Measurements from ENCODE around the gene STAMBPL1. TPM values are rescaled to one million over a fixed set of nuclear protein-coding genes. Genes with fewer than 3 reads are reported as not detected.

STAMBPL1 gene
- total RNA-seq, 3 donors from 2014 or later (not counting 1 experiment from before 2014, with no cell fraction given) = 14.8 to 30.3 (median 18.1) TPM

- TF ChIP-seq, protein P1, sequence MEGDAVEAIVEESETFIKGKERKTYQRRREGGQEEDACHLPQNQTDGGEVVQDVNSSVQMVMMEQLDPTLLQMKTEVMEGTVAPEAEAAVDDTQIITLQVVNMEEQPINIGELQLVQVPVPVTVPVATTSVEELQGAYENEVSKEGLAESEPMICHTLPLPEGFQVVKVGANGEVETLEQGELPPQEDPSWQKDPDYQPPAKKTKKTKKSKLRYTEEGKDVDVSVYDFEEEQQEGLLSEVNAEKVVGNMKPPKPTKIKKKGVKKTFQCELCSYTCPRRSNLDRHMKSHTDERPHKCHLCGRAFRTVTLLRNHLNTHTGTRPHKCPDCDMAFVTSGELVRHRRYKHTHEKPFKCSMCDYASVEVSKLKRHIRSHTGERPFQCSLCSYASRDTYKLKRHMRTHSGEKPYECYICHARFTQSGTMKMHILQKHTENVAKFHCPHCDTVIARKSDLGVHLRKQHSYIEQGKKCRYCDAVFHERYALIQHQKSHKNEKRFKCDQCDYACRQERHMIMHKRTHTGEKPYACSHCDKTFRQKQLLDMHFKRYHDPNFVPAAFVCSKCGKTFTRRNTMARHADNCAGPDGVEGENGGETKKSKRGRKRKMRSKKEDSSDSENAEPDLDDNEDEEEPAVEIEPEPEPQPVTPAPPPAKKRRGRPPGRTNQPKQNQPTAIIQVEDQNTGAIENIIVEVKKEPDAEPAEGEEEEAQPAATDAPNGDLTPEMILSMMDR (IDR thresholded peaks at IDR 0.05) = no peak
- 95% methylated on average over 3 of the region's 3 CpGs for WGBS (ENCODE audit: insufficient coverage)
- Mint-ChIP-seq H3K27ac (no peak overlapping the region), H3K9me3 (no peaks in the 10 kb centered on the region), H3K4me1 (no peaks in the 10 kb centered on the region), H3K27me3 (ENCODE audit: low read depth in 2 of 2) (no peaks in the 10 kb centered on the region), H3K36me3 (no peaks in the 10 kb centered on the region), H3K4me3 (no peak overlapping the region)
- no peak overlapping the region for H3K4me3 ChIP-seq (ENCODE audit: low read length)
- H3K4me1 ChIP-seq (ENCODE audit: control insufficient read depth, insufficient read depth, low read length) = no peaks in the 10 kb centered on the region
- H3K36me3 ChIP-seq (ENCODE audit: control insufficient read depth, insufficient read depth, low read length) = peaks cover 2% of the 10 kb centered on the region
- intact Hi-C loops (cut with micrococcal nuclease) = no loop called here
- no peak overlapping the region for H3K27ac ChIP-seq (ENCODE audit: low read length)
- DNase-seq = no peak
- no peaks in the 10 kb centered on the region for H3K27me3 ChIP-seq (ENCODE audit: control insufficient read depth, insufficient read depth, low read length)
- ATAC-seq = no peak
- no peaks in the 10 kb centered on the region for H3K9me3 ChIP-seq (ENCODE audit: control insufficient read depth, insufficient read depth, low read length)
These were observed 63.7 kb downstream of the STAMBPL1 start for GRCh38 chr10:88943778-88944177.

DNA sequence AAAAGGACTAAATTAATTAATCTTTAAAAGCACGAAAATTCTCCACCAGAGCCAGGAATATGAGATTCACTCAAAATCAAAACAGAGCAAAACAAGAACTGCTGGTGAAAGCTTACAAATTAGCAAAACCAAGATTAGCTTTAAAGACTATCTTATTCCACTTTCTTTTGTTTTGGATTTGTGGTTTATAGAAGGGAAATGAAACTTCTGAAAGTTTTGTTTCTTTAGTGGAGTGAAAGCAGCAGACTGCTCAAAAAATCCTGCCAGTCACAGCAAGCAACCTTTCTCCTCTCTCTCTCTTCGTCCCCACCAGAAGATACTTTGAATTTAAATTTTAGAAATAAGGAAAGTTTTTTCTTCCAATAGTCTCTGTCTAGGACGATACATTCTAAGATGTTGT is 64.8 kb downstream of the STAMBPL1 start:
- Histone ChIP-seq H3K27me3 (ENCODE audit: control insufficient read depth, insufficient read depth, low read length) (no peaks in the 10 kb centered on the region), H3K27ac (ENCODE audit: low read length) (no peak overlapping the region), H3K9me3 (ENCODE audit: control insufficient read depth, insufficient read depth, low read length) (no peaks in the 10 kb centered on the region), H3K4me1 (ENCODE audit: control insufficient read depth, insufficient read depth, low read length) (no peaks in the 10 kb centered on the region), H3K36me3 (ENCODE audit: control insufficient read depth, insufficient read depth, low read length) (no peaks in the 10 kb centered on the region), H3K4me3 (ENCODE audit: low read length) (no peak overlapping the region)
- DNase-seq = no peak
- Mint-ChIP-seq H3K27me3 (ENCODE audit: low read depth in 2 of 2) (no peaks in the 10 kb centered on the region), H3K4me3 (no peak overlapping the region), H3K9me3 (no peaks in the 10 kb centered on the region), H3K4me1 (no peaks in the 10 kb centered on the region), H3K36me3 (no peaks in the 10 kb centered on the region), H3K27ac (no peak overlapping the region)
- TF ChIP-seq, protein P1 (IDR thresholded peaks at IDR 0.05) = no peak
- no peak for ATAC-seq
- WGBS (ENCODE audit: insufficient coverage) = 78% methylated on average over 1 of the region's 3 CpGs
- intact Hi-C loops (cut with micrococcal nuclease) = no loop called here

DNA sequence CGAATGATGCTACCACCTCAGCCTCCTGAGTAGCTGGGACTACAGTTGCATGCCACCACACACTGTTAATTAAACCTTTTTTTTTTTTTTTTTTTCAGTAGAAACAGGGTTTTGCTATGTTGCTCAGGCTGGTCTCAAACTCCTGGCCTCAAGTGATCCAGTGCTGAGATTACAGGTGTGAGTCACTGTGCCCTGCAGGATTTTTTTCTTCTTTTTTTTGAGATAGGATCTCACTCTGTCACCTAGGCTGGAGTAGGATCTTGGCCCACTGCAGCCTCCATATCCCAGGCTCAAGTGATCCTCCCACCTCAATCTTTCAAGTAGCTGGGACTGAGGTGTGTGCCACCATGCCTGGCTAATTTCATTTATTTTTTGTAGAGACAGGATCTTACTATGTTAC is 66.2 kb downstream of the STAMBPL1 start:
- Histone ChIP-seq H3K36me3 (ENCODE audit: control insufficient read depth, insufficient read depth, low read length) (no peaks in the 10 kb centered on the region), H3K4me1 (ENCODE audit: control insufficient read depth, insufficient read depth, low read length) (no peaks in the 10 kb centered on the region), H3K27ac (ENCODE audit: low read length) (no peak overlapping the region), H3K9me3 (ENCODE audit: control insufficient read depth, insufficient read depth, low read length) (no peaks in the 10 kb centered on the region), H3K4me3 (ENCODE audit: low read length) (no peak overlapping the region), H3K27me3 (ENCODE audit: control insufficient read depth, insufficient read depth, low read length) (no peaks in the 10 kb centered on the region)
- TF ChIP-seq, protein P1 (IDR thresholded peaks at IDR 0.05) = no peak
- ATAC-seq (no peak), DNase-seq (no peak)
- no peak overlapping the region for H3K4me3 Mint-ChIP-seq
- H3K4me1 Mint-ChIP-seq = no peaks in the 10 kb centered on the region
- no peaks in the 10 kb centered on the region for H3K27me3 Mint-ChIP-seq (ENCODE audit: low read depth in 2 of 2)
- WGBS (ENCODE audit: insufficient coverage) = 75% methylated on average over 1 of the region's 1 CpG
- H3K36me3 Mint-ChIP-seq = no peaks in the 10 kb centered on the region
- H3K9me3 Mint-ChIP-seq = no peaks in the 10 kb centered on the region
- intact Hi-C loops (cut with micrococcal nuclease) = no loop called here
- no peak overlapping the region for H3K27ac Mint-ChIP-seq

DNA sequence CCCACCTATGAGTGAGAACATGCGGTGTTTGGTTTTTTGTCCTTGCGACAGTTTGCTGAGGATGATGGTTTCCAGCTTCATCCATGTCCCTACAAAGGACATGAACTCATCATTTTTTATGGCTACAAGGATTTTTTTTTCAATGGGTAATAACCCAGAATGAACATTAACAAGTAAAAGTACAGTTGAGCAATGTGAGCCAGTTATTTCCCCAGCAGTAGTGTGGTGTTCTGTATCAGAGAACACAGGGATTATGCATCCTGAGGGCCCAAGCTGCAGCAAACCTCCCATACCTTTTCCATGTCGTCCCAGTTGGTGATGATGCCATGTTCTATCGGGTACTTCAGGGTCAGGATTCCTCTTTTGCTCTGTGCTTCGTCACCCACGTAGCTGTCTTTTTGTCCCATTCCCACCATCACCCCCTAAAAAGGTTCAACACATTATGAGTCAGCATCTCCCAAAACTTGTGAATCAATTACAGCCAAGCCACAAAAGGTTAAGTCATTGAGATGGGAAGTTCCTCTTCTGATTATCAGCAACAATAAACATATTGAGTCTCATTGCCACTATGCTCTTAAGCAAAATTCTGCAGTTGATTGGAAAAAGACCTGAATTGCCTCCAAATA is 67.0 kb downstream of the STAMBPL1 start:
- ATAC-seq (no peak), DNase-seq (no peak)
- no peaks in the 10 kb centered on the region for H3K9me3 Mint-ChIP-seq
- Histone ChIP-seq H3K27ac (ENCODE audit: low read length) (no peak overlapping the region), H3K9me3 (ENCODE audit: control insufficient read depth, insufficient read depth, low read length) (no peaks in the 10 kb centered on the region), H3K4me1 (ENCODE audit: control insufficient read depth, insufficient read depth, low read length) (no peaks in the 10 kb centered on the region), H3K27me3 (ENCODE audit: control insufficient read depth, insufficient read depth, low read length) (no peaks in the 10 kb centered on the region), H3K36me3 (ENCODE audit: control insufficient read depth, insufficient read depth, low read length) (no peaks in the 10 kb centered on the region), H3K4me3 (ENCODE audit: low read length) (no peak overlapping the region)
- no peak overlapping the region for H3K27ac Mint-ChIP-seq
- 92% methylated on average over 4 of the region's 6 CpGs for WGBS (ENCODE audit: insufficient coverage)
- H3K4me3 Mint-ChIP-seq = no peak overlapping the region
- no peaks in the 10 kb centered on the region for H3K27me3 Mint-ChIP-seq (ENCODE audit: low read depth in 2 of 2)
- TF ChIP-seq, protein P1 (IDR thresholded peaks at IDR 0.05) = no peak
- intact Hi-C loops (cut with micrococcal nuclease) = no loop called here
- H3K4me1 Mint-ChIP-seq = no peaks in the 10 kb centered on the region
- no peaks in the 10 kb centered on the region for H3K36me3 Mint-ChIP-seq

Data from natural killer cell (primary cell).